ENCODE measurements around the gene ERI3. TPM values are rescaled to one million over a fixed set of nuclear protein-coding genes. Genes with fewer than 3 reads are reported as not detected.

Gene ERI3
- total and polyA plus RNA-seq, 5 donors from 2014 or later, result 27.6 to 39.8 (median 34.6) TPM

DNA sequence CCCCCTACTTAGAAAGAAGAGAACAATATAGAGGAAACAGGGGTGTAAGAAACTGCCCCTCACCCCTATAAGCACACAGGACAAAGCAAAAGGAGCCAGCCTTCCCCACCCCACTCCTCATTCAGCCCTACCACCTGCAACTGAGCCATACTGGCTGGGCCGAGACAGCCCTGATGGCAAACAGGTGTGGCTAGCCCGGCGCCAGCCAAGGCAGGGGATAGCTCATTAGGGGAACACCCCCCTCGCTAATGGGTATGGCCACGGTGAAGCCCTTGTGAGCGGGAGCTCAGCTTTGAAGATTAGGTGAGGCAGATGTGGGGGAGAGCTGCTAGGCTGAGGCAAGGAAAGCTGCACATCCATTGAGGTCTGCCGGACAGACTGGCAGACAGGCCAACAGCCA is 65.5 kb downstream of the ERI3 start:
- Histone ChIP-seq H3K27me3 (ENCODE audit: control insufficient read depth, insufficient read depth, low read length) (no peaks in the 10 kb centered on the region), H3K9me3 (ENCODE audit: control insufficient read depth in 2 of 2, low read length in 2 of 2) (no peaks in the 10 kb centered on the region), H3K27ac (ENCODE audit: insufficient read depth, low read length, poor library complexity, severe bottlenecking) (no peak overlapping the region), H3K36me3 (ENCODE audit: control insufficient read depth, insufficient read depth, low read length) (peaks cover 30% of the 10 kb centered on the region), H3K4me1 (ENCODE audit: control insufficient read depth, insufficient read depth, low read length, poor library complexity, severe bottlenecking) (no peaks in the 10 kb centered on the region), H3K4me3 (ENCODE audit: low read depth, low read length) (no peak overlapping the region)
- peaks cover 56% of the 10 kb centered on the region for H3K36me3 Mint-ChIP-seq
- no peaks in the 10 kb centered on the region for H3K9me3 Mint-ChIP-seq
- DNase-seq (no peak), ATAC-seq (ENCODE audit: low read depth in 2 of 2) (no peak)
- H3K4me3 Mint-ChIP-seq, result no peak overlapping the region
- H3K27me3 Mint-ChIP-seq, result no peaks in the 10 kb centered on the region
- peaks cover 0 to 7% (median 1%) of the 10 kb centered on the region in 4 donors for H3K4me1 Mint-ChIP-seq
- no peak overlapping the region for H3K27ac Mint-ChIP-seq

DNA sequence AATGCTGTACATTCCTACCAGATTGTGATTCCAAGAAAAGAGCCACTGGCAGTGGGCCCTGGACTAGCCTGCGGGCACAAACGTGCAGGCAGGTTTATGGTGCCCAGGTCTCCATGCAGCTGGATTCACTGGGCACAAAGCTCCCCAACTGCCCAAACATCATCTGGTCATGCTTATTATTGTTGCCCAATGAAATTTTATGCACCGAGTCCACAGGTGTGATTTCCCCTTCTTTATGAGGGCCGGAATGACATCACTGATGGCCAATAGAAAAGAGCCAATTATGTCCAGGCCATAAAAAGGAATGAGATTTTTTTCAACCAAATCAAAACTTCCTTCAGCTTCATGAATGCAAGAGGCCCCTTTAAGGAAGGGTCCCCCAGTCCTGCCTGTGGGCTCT is 66.2 kb downstream of the ERI3 start:
- no peak overlapping the region for H3K4me3 ChIP-seq (ENCODE audit: low read depth, low read length)
- Mint-ChIP-seq H3K4me3 (no peak overlapping the region), H3K27ac (peak overlapping the region in 1 of 3 donors; percentile 14), H3K36me3 (peaks cover 58% of the 10 kb centered on the region), H3K27me3 (no peaks in the 10 kb centered on the region), H3K4me1 (peaks cover 0 to 7% (median 1%) of the 10 kb centered on the region in 4 donors), H3K9me3 (no peaks in the 10 kb centered on the region)
- no peak overlapping the region for H3K27ac ChIP-seq (ENCODE audit: insufficient read depth, low read length, poor library complexity, severe bottlenecking)
- H3K36me3 ChIP-seq (ENCODE audit: control insufficient read depth, insufficient read depth, low read length), result peaks cover 37% of the 10 kb centered on the region
- no peaks in the 10 kb centered on the region for H3K4me1 ChIP-seq (ENCODE audit: control insufficient read depth, insufficient read depth, low read length, poor library complexity, severe bottlenecking)
- no peaks in the 10 kb centered on the region for H3K9me3 ChIP-seq (ENCODE audit: control insufficient read depth in 2 of 2, low read length in 2 of 2)
- H3K27me3 ChIP-seq (ENCODE audit: control insufficient read depth, insufficient read depth, low read length), result no peaks in the 10 kb centered on the region
- no peak for DNase-seq
- ATAC-seq (ENCODE audit: low read depth in 2 of 2), result no peak

DNA sequence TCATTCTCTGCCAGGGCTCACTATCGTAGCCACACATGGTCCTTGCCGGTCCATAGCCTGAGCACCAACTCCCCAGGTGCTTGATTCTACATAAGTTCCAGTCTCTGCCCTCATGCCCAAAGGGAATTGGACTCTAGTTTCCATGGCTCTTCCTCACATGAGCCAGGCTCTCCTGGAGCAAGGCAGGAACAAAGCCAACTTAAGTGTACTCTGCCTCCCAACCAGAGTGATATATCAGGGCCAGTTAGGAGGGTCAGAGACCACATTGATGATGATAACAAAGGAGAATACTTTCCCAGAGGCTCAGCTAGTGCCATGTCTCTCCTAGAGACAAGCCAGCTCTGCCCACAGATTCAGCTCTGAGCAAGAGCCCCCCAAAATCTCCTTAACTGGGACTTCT is 70.9 kb downstream of the ERI3 start:
- H3K27ac ChIP-seq (ENCODE audit: insufficient read depth, low read length, poor library complexity, severe bottlenecking), result no peak overlapping the region
- DNase-seq (no peak), ATAC-seq (ENCODE audit: low read depth in 2 of 2) (no peak)
- H3K27me3 ChIP-seq (ENCODE audit: control insufficient read depth, insufficient read depth, low read length), result no peaks in the 10 kb centered on the region
- H3K4me3 ChIP-seq (ENCODE audit: low read depth, low read length), result no peak overlapping the region
- H3K27ac Mint-ChIP-seq, result no peak overlapping the region
- no peak overlapping the region for H3K4me3 Mint-ChIP-seq
- H3K4me1 Mint-ChIP-seq, result peaks cover 0 to 11% (median 4%) of the 10 kb centered on the region in 4 donors
- no peaks in the 10 kb centered on the region for H3K4me1 ChIP-seq (ENCODE audit: control insufficient read depth, insufficient read depth, low read length, poor library complexity, severe bottlenecking)
- no peaks in the 10 kb centered on the region for H3K9me3 ChIP-seq (ENCODE audit: control insufficient read depth in 2 of 2, low read length in 2 of 2)
- no peaks in the 10 kb centered on the region for H3K27me3 Mint-ChIP-seq
- H3K36me3 ChIP-seq (ENCODE audit: control insufficient read depth, insufficient read depth, low read length), result peaks cover 41% of the 10 kb centered on the region
- peaks cover 51% of the 10 kb centered on the region for H3K36me3 Mint-ChIP-seq
- H3K9me3 Mint-ChIP-seq, result peaks cover 0 to 1% (median 0%) of the 10 kb centered on the region in 7 donors

DNA sequence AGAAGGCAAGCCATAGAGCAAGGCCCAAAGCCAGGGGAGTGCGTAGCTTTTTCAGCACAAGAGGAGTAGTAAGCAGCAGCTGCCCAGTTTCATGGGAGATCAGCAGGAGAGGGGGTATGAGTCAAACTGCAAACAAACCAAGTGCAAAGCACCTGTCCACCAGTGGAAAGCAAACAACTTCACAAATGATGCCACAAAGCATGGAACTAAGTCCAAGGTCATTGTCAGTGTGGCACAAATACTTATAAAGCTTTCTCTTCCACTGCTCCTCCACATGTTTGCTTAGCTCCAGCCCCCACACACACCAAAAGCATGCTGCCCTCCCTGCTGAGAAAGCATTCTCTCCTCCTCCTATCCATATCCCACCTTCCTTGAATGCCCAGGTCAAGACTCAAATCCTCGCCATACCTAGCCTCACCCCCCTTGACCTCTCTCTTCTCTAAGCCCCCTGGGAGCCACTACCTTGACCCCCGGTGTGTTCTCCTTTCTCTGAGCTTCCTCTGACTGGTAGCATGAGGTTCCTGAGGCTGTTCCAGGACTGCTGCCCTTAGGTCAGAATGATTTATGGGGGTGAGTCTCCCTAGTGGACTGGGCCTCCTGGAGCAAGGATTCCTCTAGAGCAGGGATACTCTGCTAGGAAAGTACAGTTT is 71.4 kb downstream of the ERI3 start:
- Histone ChIP-seq H3K27me3 (ENCODE audit: control insufficient read depth, insufficient read depth, low read length) (no peaks in the 10 kb centered on the region), H3K4me3 (ENCODE audit: low read depth, low read length) (no peak overlapping the region), H3K4me1 (ENCODE audit: control insufficient read depth, insufficient read depth, low read length, poor library complexity, severe bottlenecking) (no peaks in the 10 kb centered on the region), H3K9me3 (ENCODE audit: control insufficient read depth in 2 of 2, low read length in 2 of 2) (no peaks in the 10 kb centered on the region), H3K27ac (ENCODE audit: insufficient read depth, low read length, poor library complexity, severe bottlenecking) (no peak overlapping the region), H3K36me3 (ENCODE audit: control insufficient read depth, insufficient read depth, low read length) (peaks cover 41% of the 10 kb centered on the region)
- ATAC-seq (ENCODE audit: low read depth in 2 of 2), result no peak
- Mint-ChIP-seq H3K36me3 (peaks cover 49% of the 10 kb centered on the region), H3K27ac (peak overlapping the region in 1 of 3 donors; percentile 53), H3K4me3 (no peak overlapping the region), H3K27me3 (no peaks in the 10 kb centered on the region), H3K4me1 (peaks cover 0 to 13% (median 5%) of the 10 kb centered on the region in 4 donors), H3K9me3 (peaks cover 0 to 1% (median 0%) of the 10 kb centered on the region in 7 donors)
- no peak for DNase-seq

DNA sequence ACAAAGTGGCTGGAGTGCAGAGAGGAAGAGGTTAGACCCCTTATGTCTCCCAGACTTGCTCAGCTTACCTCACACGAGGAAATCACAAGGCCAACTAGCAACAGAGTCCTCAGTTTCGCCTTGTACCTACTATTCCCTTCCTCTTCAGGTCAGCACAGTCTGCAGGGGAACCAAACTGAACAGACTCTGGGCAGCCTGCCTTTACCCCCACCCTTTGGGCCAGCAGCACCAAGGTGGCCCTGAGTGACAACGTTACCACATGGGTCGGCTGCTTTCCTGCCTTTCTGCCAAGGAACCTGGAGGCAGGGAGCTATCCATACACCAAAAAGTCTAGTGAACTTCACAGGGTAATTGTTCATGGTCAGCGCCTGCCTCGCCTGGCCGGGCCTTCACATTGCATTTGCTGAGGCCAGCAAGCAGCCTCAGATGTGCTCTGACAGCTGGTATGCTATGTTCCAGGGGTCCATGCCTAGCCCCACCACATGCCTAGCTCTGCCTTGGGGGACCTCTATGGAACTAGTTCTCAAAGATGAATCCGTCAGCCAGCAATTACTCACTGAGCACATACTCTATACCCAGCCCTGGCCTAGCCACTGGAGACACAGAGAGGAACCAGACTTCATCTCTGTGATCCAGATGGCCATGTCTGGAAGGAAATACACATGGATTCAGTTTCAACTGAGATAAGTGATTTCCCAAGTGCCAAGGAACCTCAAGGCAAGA is 72.2 kb downstream of the ERI3 start:
- DNase-seq (no peak), ATAC-seq (ENCODE audit: low read depth in 2 of 2) (no peak)
- Histone ChIP-seq H3K27ac (ENCODE audit: insufficient read depth, low read length, poor library complexity, severe bottlenecking) (no peak overlapping the region), H3K4me1 (ENCODE audit: control insufficient read depth, insufficient read depth, low read length, poor library complexity, severe bottlenecking) (no peaks in the 10 kb centered on the region), H3K27me3 (ENCODE audit: control insufficient read depth, insufficient read depth, low read length) (no peaks in the 10 kb centered on the region), H3K4me3 (ENCODE audit: low read depth, low read length) (no peak overlapping the region), H3K36me3 (ENCODE audit: control insufficient read depth, insufficient read depth, low read length) (peaks cover 39% of the 10 kb centered on the region), H3K9me3 (ENCODE audit: control insufficient read depth in 2 of 2, low read length in 2 of 2) (no peaks in the 10 kb centered on the region)
- H3K4me1 Mint-ChIP-seq, result peaks cover 0 to 13% (median 5%) of the 10 kb centered on the region in 4 donors
- H3K27me3 Mint-ChIP-seq, result no peaks in the 10 kb centered on the region
- peak overlapping the region in 1 of 3 donors; percentile 53 for H3K27ac Mint-ChIP-seq
- peaks cover 45% of the 10 kb centered on the region for H3K36me3 Mint-ChIP-seq
- H3K9me3 Mint-ChIP-seq, result peaks cover 0 to 1% (median 0%) of the 10 kb centered on the region in 7 donors
- no peak overlapping the region for H3K4me3 Mint-ChIP-seq

DNA sequence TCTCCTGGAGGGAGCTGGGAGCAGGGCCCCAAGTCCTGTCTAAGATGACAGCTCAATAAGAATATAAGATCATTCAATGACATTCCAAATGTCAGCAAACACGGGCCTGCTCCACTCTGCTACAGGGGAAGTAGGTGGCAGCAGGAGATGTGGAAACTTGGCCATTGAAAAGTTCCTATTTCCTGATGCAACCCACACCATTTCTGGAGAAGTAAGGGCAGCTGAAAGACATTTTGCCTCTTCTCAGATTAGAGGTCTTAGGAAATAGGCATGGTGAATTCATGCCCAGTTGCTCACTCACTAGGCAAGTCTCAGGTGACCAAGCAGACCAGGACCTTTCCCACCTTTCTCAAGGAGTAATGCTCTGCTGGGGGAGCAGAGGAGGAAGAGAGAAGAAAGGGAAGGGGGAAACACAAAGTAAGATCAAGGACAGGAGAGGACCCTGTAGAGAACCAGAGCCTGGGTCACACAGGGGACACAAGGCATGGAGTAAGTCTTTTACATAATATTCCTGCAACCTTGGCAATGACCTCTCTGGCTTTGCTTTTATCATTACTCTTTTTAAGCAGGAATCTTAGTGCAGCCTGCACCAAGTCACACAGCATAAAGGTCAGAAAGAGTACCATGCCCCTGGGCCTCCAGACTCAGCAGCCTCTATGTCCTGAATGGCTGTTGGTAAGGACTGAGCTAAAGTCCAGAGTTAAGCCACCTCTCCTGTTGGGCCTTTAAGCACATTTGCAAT is 72.9 kb downstream of the ERI3 start:
- peaks cover 0 to 13% (median 5%) of the 10 kb centered on the region in 4 donors for H3K4me1 Mint-ChIP-seq
- Histone ChIP-seq H3K27me3 (ENCODE audit: control insufficient read depth, insufficient read depth, low read length) (no peaks in the 10 kb centered on the region), H3K36me3 (ENCODE audit: control insufficient read depth, insufficient read depth, low read length) (peaks cover 35% of the 10 kb centered on the region), H3K4me1 (ENCODE audit: control insufficient read depth, insufficient read depth, low read length, poor library complexity, severe bottlenecking) (no peaks in the 10 kb centered on the region), H3K9me3 (ENCODE audit: control insufficient read depth in 2 of 2, low read length in 2 of 2) (no peaks in the 10 kb centered on the region), H3K27ac (ENCODE audit: insufficient read depth, low read length, poor library complexity, severe bottlenecking) (no peak overlapping the region), H3K4me3 (ENCODE audit: low read depth, low read length) (no peak overlapping the region)
- peaks cover 0 to 1% (median 0%) of the 10 kb centered on the region in 7 donors for H3K9me3 Mint-ChIP-seq
- DNase-seq, result no peak
- ATAC-seq (ENCODE audit: low read depth in 2 of 2), result no peak
- no peaks in the 10 kb centered on the region for H3K27me3 Mint-ChIP-seq
- peak overlapping the region in 1 of 3 donors; percentile 11 for H3K27ac Mint-ChIP-seq
- peaks cover 45% of the 10 kb centered on the region for H3K36me3 Mint-ChIP-seq
- no peak overlapping the region for H3K4me3 Mint-ChIP-seq

DNA sequence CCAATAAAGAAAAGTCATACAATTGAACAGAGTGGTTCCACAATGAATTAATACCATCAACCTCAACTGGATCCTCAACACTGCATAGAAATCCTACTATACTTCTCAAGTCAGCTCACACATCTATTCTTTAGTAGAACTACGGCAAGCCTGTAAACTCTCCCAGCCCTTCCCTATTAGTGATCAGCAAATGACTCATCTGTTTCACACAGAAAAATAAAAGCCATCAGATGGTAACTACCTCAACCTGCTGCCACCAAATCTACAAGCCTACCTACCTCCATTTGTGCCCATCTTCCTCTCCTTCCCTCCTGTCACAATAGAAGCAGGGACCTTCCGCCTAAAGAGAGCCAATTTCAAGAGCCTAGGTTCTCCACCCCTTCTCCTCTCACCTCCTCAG is 78.2 kb downstream of the ERI3 start:
- no peak for DNase-seq
- Histone ChIP-seq H3K27me3 (ENCODE audit: control insufficient read depth, insufficient read depth, low read length) (no peaks in the 10 kb centered on the region), H3K9me3 (ENCODE audit: control insufficient read depth in 2 of 2, low read length in 2 of 2) (no peaks in the 10 kb centered on the region), H3K36me3 (ENCODE audit: control insufficient read depth, insufficient read depth, low read length) (peaks cover 2% of the 10 kb centered on the region), H3K4me3 (ENCODE audit: low read depth, low read length) (no peak overlapping the region), H3K27ac (ENCODE audit: insufficient read depth, low read length, poor library complexity, severe bottlenecking) (no peak overlapping the region), H3K4me1 (ENCODE audit: control insufficient read depth, insufficient read depth, low read length, poor library complexity, severe bottlenecking) (peaks cover 14% of the 10 kb centered on the region)
- Mint-ChIP-seq H3K27ac (no peak overlapping the region), H3K9me3 (no peaks in the 10 kb centered on the region), H3K4me1 (peaks cover 9 to 29% (median 14%) of the 10 kb centered on the region in 4 donors), H3K27me3 (no peaks in the 10 kb centered on the region), H3K36me3 (peaks cover 11% of the 10 kb centered on the region), H3K4me3 (no peak overlapping the region)
- no peak for ATAC-seq (ENCODE audit: low read depth in 2 of 2)
